Stimulated activated memory B cell treated with anti-CD40 and anti-IgM and Interleukin-4, amounts not matched to agents 10 μg/mL and 1 μg/mL and 100 μg/mL, for 72 hours (primary cell): ENCODE results near the gene FAM227A.
"Not testable (repeated sequence)": the region's sequence is repeated elsewhere in the genome, so short reads cannot be mapped to it uniquely, and the experiment has no call there.

Experiments used
- ATAC-seq: fragments of 150-1000 bp; cut with Tn5 transposase; 2 replicates; pipeline ENCODE4 v1.10.0; 2021
- H3K27ac Mint-ChIP-seq: one replicate; pipeline ENCODE4 v1.8.0; 2022; ENCODE audit warnings: mild to moderate bottlenecking, mixed read lengths
- H3K27me3 Mint-ChIP-seq: one replicate; pipeline ENCODE4 v1.8.0; 2022; ENCODE audit warnings: mixed read lengths
- H3K36me3 Mint-ChIP-seq: one replicate; pipeline ENCODE4 v1.8.0; 2022; ENCODE audit warnings: mixed read lengths
- H3K4me1 Mint-ChIP-seq: one replicate; pipeline ENCODE4 v1.8.0; 2022; ENCODE audit warnings: mixed read lengths
- H3K4me3 Mint-ChIP-seq: one replicate; pipeline ENCODE4 v1.8.0; 2022; ENCODE audit warnings: mild to moderate bottlenecking, moderate library complexity, mixed read lengths
- H3K9me3 Mint-ChIP-seq: one replicate; pipeline ENCODE4 v1.8.0; 2022; ENCODE audit warnings: mixed read lengths

FAM227A gene

DNA sequence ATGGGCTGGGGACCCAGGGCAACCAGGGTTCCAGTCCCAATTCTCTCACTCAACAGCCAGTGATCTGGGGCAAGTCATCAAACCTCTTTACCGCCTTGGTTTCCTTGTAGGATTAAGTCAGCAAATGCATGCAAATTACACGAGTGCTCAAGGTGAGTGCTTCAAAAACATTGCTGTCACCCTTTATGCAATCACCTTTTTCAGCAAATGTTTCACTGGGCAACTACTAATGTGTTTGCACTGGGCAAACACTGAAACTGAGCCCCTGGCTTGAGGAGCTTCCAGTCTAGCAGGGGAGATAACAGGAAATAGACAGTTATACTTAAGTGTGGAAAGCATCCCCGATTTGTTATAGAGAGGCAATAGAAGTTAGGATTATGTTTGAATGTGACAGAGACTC lies 48.5 kb downstream of the FAM227A start:
- Mint-ChIP-seq H3K4me1 (no peaks in the 10 kb centered on the region), H3K9me3 (no peaks in the 10 kb centered on the region), H3K27me3 (no peaks in the 10 kb centered on the region), H3K36me3 (no peaks in the 10 kb centered on the region), H3K27ac (no peak overlapping the region), H3K4me3 (no peak overlapping the region)
- ATAC-seq = no peak

DNA sequence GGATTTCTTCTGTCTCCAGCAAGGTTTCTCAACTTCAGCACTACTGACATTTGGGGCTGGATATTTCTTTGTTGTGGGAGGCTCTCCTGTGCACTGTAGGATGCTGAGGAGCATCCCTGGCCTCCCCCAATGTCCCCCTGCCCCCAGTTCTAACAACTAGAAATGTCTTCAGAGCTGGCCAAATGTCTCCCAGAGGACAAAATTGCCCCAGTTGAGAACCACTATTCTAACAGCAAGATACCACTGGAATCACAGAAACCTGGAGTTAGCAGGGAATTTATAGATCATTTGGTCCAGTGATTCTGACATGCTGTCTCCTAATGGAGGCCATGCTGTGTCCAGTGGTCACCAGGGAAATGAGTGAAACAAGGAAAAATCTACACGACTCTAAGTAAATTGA lies 54.0 kb downstream of the FAM227A start:
- Mint-ChIP-seq H3K9me3 (no peaks in the 10 kb centered on the region), H3K4me3 (no peak overlapping the region), H3K27me3 (peaks cover 13% of the 10 kb centered on the region), H3K4me1 (no peaks in the 10 kb centered on the region), H3K36me3 (no peaks in the 10 kb centered on the region), H3K27ac (no peak overlapping the region)
- no peak for ATAC-seq

DNA sequence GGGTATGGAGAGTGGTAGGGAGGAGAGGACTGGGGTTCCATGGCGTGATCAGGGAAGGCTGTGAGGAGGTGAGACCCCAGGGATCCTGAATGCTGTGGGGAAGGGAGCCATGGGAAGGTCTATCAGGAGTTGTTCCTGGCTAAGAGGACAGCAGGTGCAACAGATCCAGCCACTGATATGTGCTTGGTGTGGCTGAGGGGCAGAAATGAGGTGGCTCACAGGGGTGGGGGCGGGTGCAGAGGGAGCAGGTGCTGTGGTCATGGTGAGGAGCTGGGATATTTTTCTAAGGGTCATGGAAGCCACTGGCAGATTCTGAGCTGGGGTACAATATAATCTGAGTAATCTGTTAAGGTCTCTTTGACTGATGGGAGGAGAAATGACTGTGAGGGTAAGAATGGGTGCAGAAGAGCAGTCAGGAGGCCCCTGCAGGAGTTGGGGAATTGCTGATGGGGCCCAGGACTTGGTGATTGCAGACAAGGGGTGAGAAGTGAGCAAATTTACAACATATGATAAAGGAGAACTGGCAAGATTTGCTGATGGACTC lies 54.9 kb downstream of the FAM227A start:
- H3K4me3 Mint-ChIP-seq = no peak overlapping the region
- no peaks in the 10 kb centered on the region for H3K4me1 Mint-ChIP-seq
- ATAC-seq = no peak
- peaks cover 17% of the 10 kb centered on the region for H3K27me3 Mint-ChIP-seq
- no peak overlapping the region for H3K27ac Mint-ChIP-seq
- no peaks in the 10 kb centered on the region for H3K36me3 Mint-ChIP-seq
- H3K9me3 Mint-ChIP-seq = no peaks in the 10 kb centered on the region

DNA sequence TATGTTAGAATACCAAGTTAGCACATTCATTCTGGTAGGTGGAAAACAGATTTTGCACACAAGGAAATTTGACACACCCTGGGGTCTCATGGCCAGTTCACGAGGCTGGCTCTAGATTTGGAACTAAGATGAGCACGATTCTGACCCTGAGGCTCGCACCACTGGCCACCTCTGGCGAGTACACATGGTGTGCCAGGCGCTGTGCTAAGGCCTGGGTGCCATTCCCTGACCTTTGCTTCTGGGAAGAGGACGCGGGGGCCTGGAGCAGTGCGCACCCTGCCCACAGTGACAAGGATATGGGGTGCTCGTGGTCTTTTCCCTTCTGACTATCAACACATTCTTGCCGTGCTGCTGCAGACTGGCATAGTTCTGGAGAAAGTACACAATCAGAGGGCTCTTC lies 56.7 kb downstream of the FAM227A start:
- ATAC-seq = no peak
- H3K27me3 Mint-ChIP-seq = peaks cover 35% of the 10 kb centered on the region
- H3K27ac Mint-ChIP-seq = no peak overlapping the region
- H3K4me3 Mint-ChIP-seq = no peak overlapping the region
- no peaks in the 10 kb centered on the region for H3K4me1 Mint-ChIP-seq
- H3K9me3 Mint-ChIP-seq = no peaks in the 10 kb centered on the region
- no peaks in the 10 kb centered on the region for H3K36me3 Mint-ChIP-seq

DNA sequence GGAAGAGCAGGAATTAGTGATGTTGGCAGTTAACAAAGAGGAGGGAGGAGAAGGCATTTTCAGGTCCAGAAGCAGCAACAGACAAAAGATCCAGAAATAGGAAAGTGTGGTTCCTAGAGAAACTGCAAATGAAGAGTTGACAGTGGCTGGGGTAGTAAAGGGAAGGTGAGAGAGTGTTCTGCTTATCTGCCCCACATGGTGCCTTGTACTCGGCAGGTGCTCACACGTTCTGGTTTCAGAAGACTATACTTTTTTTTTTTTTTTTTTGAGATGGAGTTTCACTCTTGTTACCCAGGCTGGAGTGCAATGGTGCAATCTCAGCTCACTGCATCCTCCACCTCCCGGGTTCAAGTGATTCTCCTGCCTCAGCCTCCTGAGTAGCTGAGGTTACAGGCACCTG lies 73.3 kb downstream of the FAM227A start:
- H3K4me3 Mint-ChIP-seq, H3K27ac Mint-ChIP-seq, ATAC-seq, H3K9me3 Mint-ChIP-seq, H3K36me3 Mint-ChIP-seq, H3K4me1 Mint-ChIP-seq: not testable (repeated sequence)
- peaks cover 30% of the 10 kb centered on the region for H3K27me3 Mint-ChIP-seq

DNA sequence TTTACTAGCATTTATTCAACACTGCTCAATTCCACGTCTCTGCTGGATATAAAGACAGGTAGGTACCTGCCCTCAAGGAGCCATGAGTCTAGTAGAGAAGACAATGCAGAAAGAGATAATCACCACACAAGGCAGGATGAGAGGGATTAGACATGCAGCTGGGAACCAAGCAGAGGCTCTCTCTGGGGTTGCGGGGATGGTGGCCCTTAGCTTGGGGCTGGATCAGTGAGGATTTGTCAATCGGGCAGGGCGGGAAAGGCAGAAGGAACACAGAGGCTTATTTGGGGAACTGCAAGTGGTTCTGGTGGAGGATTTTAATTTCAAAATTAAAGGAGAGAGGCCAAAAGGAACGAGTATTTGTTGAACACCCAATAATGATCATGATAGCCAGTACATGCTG lies 77.7 kb downstream of the FAM227A start:
- no peaks in the 10 kb centered on the region for H3K4me1 Mint-ChIP-seq
- no peaks in the 10 kb centered on the region for H3K36me3 Mint-ChIP-seq
- no peak overlapping the region for H3K4me3 Mint-ChIP-seq
- H3K27ac Mint-ChIP-seq = no peak overlapping the region
- H3K27me3 Mint-ChIP-seq = peaks cover 30% of the 10 kb centered on the region
- no peaks in the 10 kb centered on the region for H3K9me3 Mint-ChIP-seq
- ATAC-seq = no peak

- H3K4me1 Mint-ChIP-seq = peaks cover 17% of the 10 kb centered on the region
- no peak overlapping the region for H3K27ac Mint-ChIP-seq
- no peaks in the 10 kb centered on the region for H3K27me3 Mint-ChIP-seq
- no peak overlapping the region for H3K4me3 Mint-ChIP-seq
- no peaks in the 10 kb centered on the region for H3K9me3 Mint-ChIP-seq
- ATAC-seq = no peak
- H3K36me3 Mint-ChIP-seq = no peaks in the 10 kb centered on the region
Measured at GRCh38 chr22:38572065-38572464, 84.1 kb downstream of the FAM227A start.

DNA sequence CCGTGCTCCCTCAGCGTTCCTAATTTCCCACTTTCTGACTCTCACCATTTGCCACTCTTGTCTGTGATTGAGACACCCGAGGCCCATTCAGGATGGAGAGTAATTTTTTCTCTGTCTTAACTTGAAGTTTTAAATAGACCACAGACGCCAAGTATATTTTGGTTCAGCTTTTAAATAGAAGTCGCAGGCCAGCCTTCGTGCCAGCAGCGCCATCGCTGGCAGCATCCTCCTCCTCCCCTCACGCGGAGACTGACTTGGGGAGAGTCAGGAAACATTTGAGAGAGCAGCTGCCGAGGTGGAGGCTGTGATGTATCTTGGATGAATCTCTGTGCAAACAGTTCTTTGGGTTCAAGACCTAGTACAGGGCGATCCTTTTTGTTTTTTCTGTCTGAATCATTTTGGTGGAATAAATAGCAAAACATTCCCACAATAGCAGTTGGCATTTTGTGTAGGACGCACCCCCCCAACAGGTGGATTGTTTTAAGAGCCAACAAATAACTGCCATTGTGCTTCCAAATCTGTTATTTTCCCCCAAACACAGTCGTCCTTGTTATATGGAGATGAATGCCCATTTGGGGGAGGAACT lies 85.3 kb downstream of the FAM227A start:
- H3K27me3 Mint-ChIP-seq = no peaks in the 10 kb centered on the region
- H3K4me3 Mint-ChIP-seq = peak overlapping the region; percentile 90
- H3K27ac Mint-ChIP-seq = peak overlapping the region; percentile 77
- no peaks in the 10 kb centered on the region for H3K36me3 Mint-ChIP-seq
- H3K9me3 Mint-ChIP-seq = no peaks in the 10 kb centered on the region
- peak; percentile 7 for ATAC-seq
- peaks cover 17% of the 10 kb centered on the region for H3K4me1 Mint-ChIP-seq

GRCh38 chr22:38569972-38570778 lies 86.0 kb downstream of the FAM227A start, which contains the start of gene DMC1:
TSS of gene DMC1 (minus strand) at chr22:38570183. CDS start at chr22:38568256, 1,927 bp downstream.
- Mint-ChIP-seq H3K27ac (peak within 1 kb of the TSS; percentile 77), H3K4me3 (peak within 1 kb of the TSS; percentile 90)

DNA sequence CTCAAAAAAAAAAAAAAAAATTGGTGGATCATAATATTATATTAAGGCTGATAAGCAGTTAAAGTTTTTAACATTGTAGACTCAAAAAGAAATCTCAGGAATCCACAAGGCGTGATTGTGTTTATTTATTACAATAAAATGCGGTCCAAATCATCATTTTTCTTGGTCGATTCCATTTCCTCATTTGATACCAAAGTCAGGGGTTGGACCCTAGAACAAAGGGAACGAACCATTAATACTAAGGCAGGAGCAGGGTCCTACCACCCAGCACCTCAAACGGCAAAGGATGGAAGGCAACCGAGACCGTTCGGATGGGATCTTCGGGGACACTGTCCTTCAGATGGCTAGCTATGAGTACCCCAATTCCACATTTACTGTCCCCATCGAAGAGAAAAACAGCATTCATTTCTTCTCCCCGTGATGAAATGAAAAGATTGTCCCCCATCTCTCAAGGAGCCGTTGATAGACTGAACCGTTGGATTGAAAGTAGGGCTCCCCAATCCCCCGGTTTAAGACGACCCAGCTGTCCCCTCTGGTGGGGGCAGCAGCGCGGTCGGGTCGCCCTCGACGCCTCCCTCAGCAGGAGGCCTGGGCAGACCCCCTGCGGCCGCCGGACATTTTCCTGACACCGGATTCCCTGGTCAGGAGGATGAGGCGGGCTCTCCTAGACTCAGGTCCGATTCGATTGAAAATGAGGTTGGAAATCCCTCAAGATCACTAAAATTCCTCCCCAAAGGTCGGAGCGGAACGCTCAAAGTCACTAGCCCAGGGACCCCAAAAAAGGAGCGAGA lies 86.8 kb downstream of the FAM227A start:
- H3K4me1 Mint-ChIP-seq = peaks cover 17% of the 10 kb centered on the region
- ATAC-seq = peak; percentile 1
- H3K4me3 Mint-ChIP-seq = peak overlapping the region; percentile 90
- H3K36me3 Mint-ChIP-seq = no peaks in the 10 kb centered on the region
- peak overlapping the region; percentile 77 for H3K27ac Mint-ChIP-seq
- H3K9me3 Mint-ChIP-seq = no peaks in the 10 kb centered on the region
- no peaks in the 10 kb centered on the region for H3K27me3 Mint-ChIP-seq

More at GRCh38 chr22:38569972-38570778, 86.0 kb downstream of the FAM227A start, which contains the start of gene DMC1:
- Mint-ChIP-seq H3K27me3 (no peaks in the 10 kb centered on the region), H3K9me3 (no peaks in the 10 kb centered on the region), H3K36me3 (no peaks in the 10 kb centered on the region), H3K4me1 (peaks cover 17% of the 10 kb centered on the region)
- peak; percentile 96 for ATAC-seq

- Mint-ChIP-seq H3K27ac (no peak overlapping the region), H3K36me3 (no peaks in the 10 kb centered on the region), H3K4me1 (peaks cover 17% of the 10 kb centered on the region), H3K9me3 (no peaks in the 10 kb centered on the region), H3K27me3 (no peaks in the 10 kb centered on the region), H3K4me3 (no peak overlapping the region)
- no peak for ATAC-seq
Measured at GRCh38 chr22:38567531-38568285, 88.5 kb downstream of the FAM227A start.

DNA sequence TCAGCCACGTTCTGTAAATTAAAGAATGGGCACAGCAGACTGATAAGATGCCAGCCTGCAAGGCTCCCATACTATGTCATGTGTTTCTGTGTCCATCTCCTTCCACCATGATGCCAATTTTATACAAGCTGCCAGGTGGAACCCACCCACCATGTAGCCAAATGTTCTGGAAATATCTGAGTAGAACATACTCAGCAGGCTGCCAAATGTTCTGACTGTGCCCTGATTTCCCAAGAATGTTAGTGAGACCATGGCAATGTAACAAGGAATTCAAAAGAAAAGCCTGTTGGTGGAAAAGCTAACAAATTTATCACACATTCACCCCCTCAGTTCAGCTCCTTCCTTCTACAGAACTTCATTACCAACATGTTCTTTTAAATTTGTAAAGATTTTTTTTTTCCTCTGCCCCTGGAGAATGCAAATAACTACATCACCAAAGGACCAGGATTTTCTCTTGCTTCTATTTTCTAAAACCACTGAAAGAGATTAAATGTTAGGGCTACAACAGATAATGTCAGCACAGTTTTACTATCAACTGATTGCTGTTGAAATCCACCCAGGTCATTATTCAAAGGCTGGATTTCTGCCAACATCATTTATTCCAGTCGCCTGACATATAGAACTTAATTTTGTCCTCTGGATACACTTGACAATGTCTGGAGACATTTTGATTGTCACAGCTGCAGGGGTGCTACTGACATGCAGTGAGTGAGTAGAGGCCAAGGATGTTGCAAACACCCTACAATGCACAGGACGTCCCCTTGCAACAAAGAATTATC lies 89.3 kb downstream of the FAM227A start:
- no peaks in the 10 kb centered on the region for H3K36me3 Mint-ChIP-seq
- no peak for ATAC-seq
- H3K4me1 Mint-ChIP-seq = peaks cover 17% of the 10 kb centered on the region
- no peaks in the 10 kb centered on the region for H3K9me3 Mint-ChIP-seq
- H3K4me3 Mint-ChIP-seq = no peak overlapping the region
- no peak overlapping the region for H3K27ac Mint-ChIP-seq
- H3K27me3 Mint-ChIP-seq = no peaks in the 10 kb centered on the region

GRCh38 chr22:38565441-38565840 lies 90.8 kb downstream of the FAM227A start:
- no peak for ATAC-seq
- no peaks in the 10 kb centered on the region for H3K36me3 Mint-ChIP-seq
- no peak overlapping the region for H3K27ac Mint-ChIP-seq
- peaks cover 5% of the 10 kb centered on the region for H3K4me1 Mint-ChIP-seq
- H3K27me3 Mint-ChIP-seq = no peaks in the 10 kb centered on the region
- no peaks in the 10 kb centered on the region for H3K9me3 Mint-ChIP-seq
- no peak overlapping the region for H3K4me3 Mint-ChIP-seq

DNA sequence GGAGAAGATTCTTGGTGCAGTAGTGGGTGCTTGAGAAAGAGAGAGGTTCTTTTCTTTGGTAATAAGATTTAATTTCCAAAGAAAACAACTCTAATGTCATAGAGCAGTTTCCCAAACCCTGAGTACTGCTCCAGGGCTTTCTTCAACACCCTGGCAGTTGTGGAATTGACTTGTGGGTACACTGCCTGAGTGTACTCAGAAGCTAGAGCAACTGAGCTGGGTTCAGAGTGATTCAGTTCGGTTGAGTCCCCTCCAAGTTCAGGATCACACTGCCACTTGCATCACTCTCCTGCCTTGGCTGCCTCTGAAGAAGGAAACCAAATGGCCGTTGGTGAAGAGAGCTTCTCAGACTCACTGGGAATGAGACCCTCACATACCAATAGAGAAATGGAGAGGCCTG lies 91.5 kb downstream of the FAM227A start:
- ATAC-seq = no peak
- H3K27me3 Mint-ChIP-seq = no peaks in the 10 kb centered on the region
- H3K9me3 Mint-ChIP-seq = no peaks in the 10 kb centered on the region
- peaks cover under 1% of the 10 kb centered on the region for H3K4me1 Mint-ChIP-seq
- no peaks in the 10 kb centered on the region for H3K36me3 Mint-ChIP-seq
- no peak overlapping the region for H3K27ac Mint-ChIP-seq
- H3K4me3 Mint-ChIP-seq = no peak overlapping the region
